NCI-H1436 (cell line): ENCODE measurements around the gene DNMT3A.

Source experiments
- DNase-seq: peaks from one replicate; lab custom pipeline; 2025; lab: John Stamatoyannopoulos, UW

DNMT3A gene

DNA sequence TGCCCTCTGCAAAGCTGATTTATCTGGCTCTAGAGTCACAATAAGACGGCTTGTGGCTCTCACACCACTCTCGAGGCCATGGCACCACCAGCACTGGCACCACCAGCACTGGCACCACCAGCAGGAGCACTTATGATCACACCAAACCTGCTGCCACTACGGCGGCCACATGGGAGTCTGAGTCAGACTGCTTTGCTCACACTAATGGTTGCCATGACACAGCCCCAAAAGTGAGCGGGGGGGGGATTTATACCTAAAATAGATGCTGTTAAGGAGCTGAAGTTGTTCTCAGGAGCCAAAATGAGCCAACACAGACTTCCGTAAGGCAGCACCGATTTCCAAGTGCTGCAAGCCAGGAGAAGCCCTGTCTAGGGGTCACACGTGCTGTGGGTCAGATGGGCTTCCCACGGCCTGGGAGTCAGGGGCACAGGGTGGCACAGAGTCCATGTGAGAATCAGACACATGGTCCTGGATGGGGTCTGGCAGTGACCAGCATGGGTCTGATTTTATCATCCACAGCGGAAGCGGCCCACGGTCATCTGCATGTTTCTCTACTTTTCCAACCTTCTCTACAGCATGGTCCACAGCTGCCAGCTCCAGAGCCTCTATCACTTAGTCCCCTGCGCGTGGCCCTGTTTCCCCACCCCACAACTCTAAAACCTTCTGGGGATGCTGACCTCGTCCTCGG, 16.7 kb downstream of the DNMT3A start:
- DNase-seq: no peak

DNA sequence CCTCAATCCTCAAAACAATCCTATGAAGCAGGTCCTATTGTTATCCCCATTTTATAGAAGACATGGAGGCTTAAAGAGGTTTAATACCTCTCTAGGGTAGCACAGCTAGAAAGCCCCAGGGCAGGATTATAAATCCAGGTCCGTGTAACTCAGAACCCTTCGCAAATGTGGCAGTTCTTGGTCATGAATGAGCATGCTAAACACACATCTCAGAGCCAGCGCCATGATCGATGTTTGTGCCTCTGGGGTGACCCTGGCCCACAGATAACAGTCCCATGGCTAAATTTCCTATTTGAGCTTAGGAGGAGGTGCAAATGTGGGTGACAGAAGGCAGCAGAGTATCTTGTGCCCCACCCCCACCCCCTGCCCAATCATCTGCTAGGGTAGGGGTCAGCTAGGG, 17.5 kb downstream of the DNMT3A start:
- DNase-seq: no peak

DNA sequence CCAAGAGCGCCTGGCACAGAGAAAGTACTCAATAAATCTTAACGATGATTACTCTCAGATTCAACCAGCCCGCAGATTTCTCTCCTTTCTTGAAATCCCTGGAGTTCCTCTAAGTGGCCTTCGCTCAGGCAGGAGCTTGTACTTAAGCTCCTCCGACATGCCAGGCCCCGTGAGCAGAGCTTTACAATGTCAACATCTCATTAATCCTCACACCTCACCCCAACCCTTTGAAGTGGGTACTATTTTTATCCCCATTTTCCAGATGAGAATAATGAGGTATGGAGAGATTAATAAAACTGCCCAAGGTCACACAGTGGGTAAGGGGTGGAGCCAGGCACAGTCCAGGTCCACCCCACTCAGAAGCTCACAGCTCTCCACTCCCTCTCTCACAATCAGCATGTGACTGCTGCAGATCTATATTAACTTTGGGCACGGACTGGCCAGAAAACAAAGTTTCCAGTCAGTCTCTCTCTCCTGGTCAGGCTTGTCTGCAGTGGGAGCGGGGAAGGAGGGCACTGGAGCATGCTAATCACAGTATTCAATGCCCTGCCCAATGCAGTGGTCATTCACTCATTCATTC, 18.0 kb downstream of the DNMT3A start:
- no peak for DNase-seq

DNA sequence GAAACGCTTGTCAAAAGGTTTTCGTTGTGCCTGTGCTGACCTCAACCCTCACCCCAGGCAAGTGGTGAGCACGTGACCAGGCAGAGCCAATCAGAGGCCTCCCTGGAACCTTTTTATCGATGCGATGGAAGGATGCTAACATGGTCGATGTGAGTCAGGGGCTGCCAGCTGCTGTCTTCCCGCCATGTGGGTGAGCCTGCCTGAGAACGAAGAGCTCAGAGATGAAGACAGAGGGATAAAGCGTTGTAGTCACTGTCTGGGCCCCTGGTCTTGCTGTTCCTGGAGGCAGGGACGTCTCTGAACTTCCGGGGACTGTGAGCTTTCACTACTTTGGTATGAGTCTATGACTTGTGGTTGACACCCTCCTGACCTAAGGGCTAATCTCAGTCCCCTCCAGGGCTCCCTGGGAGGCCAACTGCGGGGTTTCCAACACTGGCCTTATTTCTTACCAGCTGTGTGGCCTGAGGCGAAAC, 18.6 kb downstream of the DNMT3A start:
- DNase-seq: no peak

DNA sequence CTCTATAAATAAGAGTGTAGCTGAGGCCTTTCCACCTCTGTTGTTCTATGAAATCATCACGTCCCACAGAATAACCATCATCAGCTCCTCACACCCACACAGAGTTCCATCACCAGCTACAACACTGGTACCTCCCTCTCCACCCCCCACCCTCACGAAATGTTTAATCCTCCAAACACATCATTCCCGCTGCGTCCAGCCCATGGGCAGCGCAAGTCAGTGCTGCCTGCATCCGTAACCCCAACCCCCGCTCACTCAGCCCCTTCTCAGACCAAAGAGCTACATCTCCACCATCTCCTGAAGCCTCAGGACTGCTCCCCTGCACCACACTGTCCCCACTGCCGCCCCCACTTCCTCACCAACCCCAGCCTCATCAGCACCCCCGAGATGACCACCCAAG, 19.4 kb downstream of the DNMT3A start:
- DNase-seq: no peak

DNA sequence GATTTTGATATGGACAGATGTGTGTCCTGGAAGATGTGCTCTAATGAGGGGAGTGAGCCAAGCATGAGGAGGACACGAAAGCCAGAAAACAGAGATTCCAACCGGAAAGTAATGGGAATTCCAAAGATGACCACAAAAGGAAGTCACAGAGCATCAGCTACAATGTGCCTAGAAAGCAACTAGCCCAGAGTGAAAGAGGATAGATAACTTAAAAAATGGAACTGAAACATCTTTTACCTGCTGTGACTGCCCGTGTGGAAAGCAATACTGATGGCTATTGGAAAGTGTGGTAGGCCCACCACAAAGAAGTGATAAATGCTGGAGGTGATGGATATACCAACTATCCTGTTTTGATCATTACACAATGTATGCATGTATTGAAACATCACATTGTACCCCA, 21.6 kb downstream of the DNMT3A start:
- DNase-seq: no peak

DNA sequence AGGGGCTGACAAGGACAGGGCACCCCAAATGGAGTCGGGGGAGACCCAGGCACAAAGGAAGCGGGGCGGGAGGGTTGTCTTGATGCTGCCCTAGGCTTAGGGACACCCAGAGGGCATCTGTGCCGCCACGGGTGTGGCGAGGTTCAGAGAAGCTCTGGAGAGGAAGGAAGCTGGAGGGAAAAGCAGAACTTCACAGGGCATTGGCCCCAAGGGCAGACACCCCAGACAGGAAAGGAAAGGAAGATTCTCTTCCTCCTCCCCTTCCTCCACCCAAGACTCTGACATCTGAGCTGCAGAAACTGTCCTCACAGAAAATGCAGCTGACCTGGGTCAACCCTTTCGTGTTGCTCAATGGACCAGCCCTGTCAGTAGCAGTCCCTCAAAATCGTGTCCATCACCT, 25.6 kb downstream of the DNMT3A start:
- no peak for DNase-seq

DNA sequence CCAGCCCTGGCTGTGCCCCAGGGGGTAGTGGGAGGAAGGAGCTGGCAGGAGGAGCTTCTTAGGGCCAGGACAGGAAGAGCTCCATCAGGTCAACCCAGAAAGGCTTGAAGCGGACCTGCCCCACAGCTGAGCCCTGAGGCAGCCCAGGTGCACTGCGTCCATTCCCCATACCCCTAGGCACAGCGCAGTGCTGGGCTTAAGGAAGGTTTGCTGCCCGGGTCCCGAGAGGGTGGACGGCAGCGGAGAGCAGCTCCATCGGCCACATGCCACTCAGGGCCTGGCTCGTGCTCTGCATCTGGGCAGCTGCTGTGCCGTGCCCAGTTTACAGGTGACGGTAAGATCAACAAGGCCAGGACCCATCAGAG, 26.4 kb downstream of the DNMT3A start:
- no peak for DNase-seq

DNA sequence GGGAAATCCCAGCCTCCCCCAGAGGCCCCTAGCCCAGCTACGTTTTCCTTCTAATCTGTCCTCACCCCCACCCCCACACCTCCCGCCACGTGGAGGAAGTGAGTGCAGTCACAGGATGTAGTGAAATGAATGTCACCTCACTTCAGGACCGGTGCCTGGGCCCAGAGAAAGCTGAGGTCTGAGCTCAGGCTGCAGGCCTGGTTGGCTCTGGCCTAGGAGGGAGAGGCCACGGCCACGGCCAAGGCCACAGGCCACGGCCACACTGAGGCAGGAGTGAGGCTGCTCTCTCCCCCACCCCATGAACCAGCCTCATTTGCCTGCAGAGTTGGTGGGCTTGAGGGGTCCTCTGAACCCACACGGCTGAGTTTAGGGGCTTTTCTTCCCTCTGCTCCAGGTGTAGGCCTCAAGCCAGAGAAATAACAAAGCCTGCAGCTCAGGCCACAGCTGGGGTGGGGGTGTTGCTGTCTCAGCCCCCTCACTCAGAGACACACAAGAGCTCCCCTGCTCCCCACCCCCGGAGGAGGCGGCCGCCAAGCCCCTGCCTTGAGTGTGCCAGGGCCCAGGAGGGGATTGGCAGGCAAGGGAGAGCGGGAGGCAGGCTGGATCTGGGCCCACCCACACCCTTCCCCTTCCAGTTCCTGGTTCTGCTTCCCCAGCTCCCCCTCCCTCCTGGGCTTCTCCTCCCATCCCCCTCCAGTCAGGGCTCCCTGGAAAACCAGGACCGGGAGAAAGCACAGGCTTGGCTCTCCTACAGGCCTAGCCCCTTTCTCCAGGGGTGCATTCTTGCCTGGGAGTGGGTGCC, 27.0 kb downstream of the DNMT3A start:
- peak; percentile 48 for DNase-seq

DNA sequence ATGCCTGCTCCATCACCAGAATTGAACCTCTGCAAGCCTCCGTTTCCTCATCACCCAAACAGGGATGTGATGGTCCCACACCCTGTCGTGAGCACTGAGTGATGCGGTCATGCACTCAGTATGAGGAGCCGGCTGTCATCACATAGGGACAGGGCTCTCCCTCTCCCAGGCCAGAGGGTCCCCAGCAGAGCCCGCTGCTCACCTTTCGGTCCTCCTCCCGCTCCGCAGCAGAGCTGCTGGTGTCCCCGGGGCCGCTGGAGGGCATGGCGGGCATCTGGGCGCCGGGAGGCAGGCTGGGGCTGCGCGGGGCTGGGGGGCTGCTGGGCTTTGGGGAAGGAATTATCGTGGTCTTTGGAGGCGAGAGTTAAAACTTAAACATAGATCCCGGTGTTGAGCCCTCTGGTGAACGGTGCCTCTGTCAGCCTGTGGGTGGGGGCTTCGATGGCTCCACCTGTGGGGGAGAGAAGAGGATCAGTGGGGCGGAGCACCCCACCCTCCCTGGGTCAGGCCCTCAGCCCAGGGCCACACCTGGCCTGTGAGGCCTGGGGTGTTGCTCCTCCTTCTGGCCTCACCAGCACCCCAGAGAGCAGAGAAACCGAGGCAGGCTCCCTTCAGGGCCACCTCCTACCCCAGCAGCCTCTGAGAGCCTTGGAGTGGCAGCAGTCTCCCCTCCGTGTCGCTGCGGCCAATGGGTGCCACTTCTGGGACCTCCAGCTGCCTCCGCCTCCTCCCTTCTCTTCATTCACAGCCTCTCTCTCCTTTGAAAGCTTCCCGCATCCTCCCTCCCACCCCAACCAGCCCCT, 27.8 kb downstream of the DNMT3A start:
- no peak for DNase-seq

DNA sequence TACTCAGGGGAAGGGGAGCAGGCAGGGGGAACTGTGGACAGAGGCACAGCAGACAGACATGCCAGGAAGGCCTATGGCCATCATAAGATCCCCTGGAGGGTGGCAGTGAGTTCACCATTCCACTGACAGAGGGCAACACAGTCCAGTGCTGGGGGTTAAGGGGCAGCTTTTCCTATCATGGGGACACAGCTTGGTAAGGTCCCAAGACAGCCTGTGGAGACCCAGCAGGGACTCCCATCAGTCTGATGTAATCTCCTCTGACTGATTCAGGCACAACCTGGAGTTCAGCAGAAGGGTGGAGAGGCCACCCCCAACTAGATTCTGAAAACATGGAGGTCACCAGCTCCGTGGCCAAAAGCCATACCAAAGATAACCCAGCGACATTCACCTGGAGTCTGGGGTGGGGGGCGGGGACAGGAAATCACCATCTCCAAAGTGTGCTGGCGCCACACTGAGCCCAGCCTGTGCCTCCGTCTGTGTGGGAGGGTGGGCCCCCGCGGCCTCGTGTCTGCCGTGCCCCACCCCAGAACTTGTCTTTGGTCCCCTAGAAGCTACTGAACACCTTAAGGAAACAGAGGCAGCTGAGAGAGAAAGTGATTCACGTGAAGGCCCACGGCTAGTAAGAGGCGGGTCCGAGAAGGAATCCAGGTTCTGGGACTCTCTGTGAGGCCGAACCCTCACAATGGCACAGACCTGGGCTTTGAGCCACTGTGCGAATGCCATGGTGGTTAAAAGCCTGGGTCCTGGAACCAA, 28.6 kb downstream of the DNMT3A start:
- no peak for DNase-seq

DNA sequence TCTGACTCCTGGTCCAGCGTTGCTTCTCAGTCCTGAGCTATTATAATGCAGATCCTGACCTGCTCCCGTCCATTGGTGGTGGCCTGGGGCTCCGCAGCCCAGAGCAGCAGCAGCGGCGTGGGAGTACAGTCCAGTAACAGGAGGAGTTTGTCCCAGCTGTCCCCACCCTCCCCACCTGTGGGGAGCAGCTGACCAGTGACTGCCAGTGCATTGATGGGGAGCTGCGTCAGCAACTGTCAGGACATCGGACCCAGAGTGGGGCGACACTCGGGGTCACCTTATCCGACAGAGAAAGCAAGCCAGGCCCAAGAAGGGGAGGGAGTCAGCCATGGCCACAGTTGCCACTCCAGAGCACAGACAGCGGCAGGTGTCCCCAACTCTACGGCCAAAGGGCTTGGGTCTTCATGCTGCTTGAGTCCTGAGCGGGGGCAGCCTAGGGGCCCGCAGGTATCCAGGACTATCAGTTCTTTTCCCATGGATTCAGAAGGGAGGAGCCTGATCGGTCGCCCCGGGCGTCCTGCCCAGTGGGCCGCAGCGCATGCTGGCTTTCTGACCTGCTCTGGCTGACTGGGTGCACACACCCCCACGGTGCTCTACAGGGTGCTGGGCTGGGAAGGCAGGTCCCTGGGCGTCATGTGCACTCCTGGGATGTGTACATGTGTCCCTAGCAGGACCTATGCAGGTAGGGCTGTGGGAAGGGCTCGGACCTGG, 29.7 kb downstream of the DNMT3A start:
- DNase-seq: no peak

DNA sequence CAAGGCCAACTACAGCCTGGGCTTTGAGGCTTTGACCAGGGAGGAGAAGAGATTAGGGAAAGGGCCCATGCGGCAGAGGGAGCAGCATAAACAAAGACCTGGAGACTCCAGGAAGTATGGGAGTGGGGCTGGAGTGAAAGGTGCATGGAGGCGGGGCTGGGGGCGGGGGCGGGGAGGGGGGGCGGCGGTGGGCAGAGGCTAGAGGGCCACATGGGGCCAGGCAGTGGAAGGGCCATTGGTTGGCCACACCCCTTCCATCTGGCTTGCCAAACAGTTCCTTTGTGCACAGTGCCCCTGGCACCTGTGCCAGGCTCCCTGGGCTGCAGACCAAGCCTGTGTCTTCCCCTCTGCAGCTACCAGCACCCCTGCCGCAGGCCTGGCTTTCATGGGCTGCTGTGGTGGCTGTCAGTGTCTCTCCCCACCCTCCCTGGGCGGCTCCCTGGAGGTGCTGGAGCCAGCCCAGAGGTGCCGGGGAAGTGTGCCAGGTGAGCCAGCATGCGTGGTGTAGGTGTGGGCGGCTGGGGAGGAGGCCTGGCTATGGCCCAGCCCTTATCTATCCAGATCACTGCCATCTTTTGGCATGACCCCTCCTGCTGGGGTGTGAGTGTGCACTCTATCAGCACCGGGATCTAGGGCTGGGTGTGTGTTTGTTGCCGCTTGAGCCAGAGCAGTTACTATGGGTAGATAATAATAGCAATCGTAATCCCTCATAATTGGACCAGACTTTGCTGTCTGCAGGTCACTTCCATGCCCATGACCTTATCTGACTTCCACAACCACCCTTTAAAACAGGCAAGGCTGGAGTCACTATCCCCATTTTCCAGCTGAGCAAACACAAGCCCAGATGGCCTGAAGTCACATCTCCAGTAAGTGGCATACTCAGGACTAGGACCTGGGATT, 30.5 kb downstream of the DNMT3A start:
- DNase-seq: peak; percentile 57

DNA sequence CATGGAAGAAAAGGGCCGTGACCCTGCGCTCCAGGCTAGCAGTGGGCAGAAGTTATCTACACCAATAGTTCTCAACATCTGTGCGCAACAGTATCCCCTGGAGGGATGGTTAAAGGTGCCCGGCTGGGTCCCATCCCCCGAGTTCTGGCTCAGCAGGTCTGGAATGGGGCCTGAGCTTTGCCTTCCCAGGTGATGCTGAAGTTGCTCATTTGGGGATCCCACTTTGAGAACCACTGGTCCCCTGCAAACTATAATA, 31.1 kb downstream of the DNMT3A start:
- DNase-seq: no peak

DNA sequence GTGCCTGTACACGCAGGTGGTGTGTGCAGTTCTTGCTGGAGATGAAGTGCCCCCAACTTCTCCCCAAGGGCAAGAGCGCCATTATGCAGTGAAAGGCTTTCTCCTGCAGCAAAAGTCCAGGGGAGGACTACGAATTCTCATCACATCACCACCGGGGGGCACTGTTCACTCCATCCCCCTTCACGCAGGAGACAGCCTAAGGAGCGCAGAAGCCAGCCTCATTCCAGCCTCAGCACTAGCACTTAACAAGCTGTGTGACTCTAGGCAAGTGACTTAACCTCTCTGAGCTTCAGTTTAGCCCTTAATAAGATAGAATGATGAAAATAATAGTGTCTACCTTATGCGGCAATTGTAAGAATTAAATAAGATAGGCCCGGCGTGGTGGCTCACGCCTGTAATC, 32.3 kb downstream of the DNMT3A start:
- peak; percentile 60 for DNase-seq

DNA sequence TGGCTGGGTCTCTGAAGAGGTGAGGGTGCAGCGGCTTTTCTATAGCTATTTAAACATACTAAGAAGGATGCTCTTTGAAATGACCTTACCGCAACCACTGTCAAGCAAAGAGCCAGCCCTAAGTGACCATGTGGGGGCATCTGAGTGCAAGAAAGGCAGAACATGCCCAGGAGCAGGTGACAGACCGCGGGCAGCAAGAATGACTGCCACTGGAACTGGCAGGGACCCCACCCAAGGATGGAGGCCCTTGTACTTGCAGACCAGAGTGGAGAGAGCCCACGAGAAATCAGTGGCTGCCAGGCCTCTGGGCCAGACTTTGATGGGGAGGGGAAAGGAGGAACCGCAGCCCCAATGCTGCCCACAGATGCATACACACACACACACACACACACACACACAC, 33.1 kb downstream of the DNMT3A start:
- no peak for DNase-seq

DNA sequence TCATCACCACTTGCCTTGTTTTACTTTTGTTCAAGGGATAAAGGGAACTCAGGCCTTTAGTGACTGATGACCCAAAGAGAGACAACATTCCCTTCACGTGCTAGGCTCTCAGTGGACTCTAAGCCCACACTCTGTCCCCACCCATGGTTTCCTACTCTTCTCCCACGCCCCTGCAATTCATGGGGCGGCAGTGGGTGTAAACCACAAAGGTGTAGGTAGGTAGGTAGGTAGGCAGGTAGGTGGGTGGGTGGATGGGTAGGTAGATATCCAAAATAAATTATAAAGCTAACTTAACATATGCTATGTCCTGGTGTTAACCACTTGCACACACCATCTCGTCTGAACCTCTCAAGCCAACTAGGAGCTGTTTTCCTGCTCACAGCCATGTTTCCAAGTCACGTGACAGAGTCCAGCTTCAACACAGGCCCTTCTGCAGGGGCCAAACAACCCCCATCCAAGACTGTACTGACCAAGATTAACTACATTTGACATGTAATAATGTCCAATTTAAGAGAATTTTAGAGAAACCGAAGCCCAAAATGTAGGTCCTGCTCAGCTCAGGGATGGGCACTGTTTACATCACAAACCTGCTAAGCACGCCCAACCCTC, 33.7 kb downstream of the DNMT3A start:
- no peak for DNase-seq

DNA sequence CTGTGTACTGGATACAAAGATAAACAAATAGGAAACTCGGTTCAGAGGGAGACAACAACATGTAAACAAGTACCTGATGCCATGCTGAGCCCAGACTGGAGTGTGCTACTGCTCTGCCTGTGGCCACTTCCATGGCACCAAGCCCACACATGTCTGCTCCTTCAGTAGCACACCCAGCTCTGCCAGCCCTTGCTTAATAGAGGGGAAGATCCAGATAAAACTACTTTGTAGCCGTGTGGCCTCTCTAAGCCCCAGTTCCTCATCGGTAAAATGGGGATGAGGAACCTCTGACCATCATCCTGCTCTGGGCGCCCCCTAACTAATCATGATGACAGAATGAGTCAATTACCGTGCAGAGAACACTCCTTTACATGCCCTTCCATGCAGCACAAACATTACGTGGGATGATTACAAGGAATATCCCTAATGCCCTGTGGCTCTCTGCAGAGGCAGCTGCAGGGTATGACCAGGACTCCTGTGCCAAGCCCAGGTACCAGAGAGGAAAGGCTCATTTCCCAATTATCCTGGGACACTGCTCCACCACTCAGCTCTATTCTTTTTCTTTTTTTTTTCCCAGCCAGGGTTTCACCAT, 34.9 kb downstream of the DNMT3A start:
- no peak for DNase-seq

DNA sequence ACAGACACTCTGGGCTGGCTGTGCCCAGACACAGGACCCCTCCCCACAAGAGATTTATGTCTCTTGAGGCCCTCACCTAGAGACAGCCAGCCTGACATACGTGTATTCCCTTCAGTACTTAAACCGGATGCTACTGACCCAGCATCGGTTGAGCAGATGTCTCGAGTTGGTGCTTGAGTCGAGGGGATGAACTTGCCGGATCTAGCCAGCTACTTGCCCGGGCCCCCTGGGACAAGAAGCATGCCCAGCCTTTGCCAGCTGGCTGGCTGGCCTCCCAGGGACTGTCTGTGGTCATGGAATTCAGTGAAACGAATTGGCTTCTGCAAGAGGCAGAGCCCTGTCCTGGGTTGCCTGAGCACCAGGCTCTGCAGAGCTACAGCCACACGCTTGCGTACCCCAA, 36.0 kb downstream of the DNMT3A start:
- peak; percentile 28 for DNase-seq
